Activated CD4-positive, alpha-beta T cell treated with anti-CD3 and anti-CD28 coated beads, Interleukin-2, amount 50 U/mL, for 1 hour (primary cell): ENCODE measurements around the gene PDS5B.

Source experiments
- DNase-seq: peaks from one replicate; pipeline ENCODE4 v3.0.0-alpha.2; 2020

The PDS5B gene

DNA sequence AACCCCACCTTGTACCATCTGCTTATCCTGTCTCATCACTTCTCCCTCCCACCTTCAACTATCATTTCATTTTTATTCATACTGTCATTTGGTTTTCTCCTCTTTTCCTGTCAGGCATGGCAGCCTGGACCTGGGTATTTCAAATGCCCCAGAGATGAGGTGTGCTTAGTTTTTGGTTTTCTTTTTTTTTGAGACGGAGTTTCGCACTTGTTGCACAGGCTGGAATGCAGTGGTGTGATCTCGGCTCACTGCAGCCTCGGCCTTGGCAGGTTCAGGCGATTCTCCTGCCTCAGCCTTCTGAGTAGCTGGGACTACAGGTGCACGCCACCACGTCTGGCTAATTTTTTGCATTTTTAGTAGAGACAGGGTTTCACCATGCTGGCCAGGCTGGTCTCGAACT lies 5.8 kb downstream of the PDS5B start:
- no peak for DNase-seq

DNA sequence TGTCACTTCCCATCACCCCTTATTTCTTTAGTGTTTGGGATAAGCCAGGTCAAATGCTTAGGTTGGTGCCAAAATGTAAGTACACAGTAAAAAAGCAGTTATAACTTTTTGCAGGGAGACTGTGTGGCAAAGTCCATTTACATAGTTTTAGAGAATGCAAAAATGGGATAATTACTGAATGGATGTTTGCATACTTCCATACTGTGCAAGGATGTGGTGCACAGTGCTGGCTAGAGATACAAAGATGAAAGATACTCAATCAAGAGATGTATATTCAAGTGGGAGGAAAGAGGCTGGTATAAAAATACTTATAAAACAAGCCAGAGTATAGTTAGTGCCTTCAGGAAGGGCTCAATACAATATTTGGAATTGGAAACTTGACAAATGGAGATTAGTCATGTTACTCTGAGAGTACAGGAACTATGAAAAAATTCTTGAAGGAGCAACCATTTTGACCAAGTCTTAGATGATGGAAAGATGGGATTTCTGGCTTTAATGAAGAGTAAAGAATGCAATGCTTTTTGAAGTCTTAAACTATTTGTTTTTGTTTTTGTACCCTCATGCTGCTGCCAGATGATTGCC lies 8.0 kb downstream of the PDS5B start:
- no peak for DNase-seq

DNA sequence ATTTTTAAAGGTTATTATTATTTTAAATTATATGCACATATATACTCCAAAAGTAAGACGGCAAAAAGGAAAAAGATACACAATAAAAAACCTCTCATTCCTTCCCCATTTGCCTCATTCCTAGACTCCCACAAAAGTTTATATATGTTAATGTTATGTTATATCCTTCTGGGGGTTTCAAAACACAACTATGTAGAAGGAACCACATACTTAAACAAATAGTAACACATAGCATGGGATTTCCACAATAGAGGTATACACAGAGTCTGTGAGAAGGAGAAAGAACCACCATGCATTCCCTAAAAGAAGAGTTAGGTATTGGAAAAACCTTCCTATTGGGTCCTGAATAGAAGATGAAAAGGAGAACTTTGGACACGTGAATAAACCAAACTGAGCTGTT lies 9.1 kb downstream of the PDS5B start:
- no peak for DNase-seq

DNA sequence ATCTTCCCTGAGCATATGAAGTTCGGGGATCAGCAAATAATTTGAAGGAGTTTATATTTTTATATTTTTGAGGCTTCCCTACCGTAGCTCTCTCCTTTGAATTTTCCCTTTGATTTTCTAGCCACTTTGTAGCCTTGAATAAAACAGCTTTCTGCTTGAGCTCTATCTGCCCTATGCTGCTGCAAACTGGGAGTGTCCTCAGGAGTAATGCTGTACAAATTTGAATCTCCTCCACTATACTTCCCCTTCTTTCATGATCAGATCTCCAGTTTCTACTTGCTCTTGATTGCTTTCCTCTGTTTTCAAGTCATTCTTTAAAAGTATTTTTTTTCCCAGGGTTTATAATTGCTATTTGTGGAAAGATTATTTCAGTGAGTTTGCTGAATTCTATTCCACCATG lies 14.6 kb downstream of the PDS5B start:
- DNase-seq: no peak

DNA sequence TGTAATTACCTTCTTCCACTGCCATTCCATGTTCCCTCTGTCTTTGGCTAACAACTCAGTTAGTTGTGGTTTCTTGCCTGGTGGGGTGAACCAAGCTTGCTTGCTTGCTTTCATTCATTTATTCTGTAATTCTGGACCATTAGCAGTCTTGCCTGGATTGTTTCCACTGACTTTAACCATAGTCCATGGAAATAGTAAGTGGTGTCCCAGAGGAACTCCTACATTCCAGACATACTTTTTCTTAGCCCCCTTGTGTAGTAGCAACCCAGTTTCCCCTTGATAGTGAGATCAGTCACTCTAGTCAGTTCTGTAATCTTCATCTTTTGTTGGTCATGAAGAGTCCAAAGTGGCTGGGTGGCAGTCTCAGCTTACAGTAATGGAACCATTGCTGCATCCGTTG lies 23.2 kb downstream of the PDS5B start:
- no peak for DNase-seq

DNA sequence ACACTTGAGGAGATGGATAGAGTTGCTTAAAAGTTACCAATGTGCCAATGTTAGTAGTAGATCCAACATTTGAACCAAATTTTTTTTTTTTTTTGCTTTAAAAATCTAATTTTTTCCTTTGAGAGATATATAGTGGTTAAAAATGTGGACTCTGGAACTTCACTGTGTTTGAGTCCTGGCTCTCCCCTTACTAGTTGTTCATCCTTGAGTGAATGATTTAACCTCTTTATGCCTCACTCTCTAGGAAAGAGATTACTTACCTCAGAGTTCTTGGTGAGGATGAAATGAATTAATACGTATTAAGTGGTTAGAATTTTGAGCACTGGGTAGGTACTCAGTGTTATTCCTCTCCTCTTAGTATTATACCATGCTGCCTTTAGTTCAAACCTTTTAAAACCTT lies 24.3 kb downstream of the PDS5B start:
- no peak for DNase-seq

DNA sequence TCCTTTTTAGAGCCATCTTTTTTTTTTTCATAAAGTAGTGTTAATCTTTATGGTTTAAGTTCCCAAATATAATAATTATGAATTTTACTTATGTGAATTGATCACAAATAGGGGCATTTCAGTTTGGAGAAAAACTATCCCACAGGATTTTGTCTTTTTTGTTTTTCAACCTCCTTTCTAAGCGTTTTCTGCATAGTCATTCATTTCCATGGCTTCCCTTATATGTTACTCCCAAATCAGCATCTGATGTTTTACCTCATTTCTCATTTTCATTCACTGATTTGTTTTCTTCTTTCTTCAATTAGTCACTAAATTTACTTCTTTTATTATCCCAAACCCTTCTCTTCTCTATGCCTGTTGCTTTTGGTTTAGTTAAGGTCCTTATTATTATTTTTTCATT lies 24.7 kb downstream of the PDS5B start:
- no peak for DNase-seq

DNA sequence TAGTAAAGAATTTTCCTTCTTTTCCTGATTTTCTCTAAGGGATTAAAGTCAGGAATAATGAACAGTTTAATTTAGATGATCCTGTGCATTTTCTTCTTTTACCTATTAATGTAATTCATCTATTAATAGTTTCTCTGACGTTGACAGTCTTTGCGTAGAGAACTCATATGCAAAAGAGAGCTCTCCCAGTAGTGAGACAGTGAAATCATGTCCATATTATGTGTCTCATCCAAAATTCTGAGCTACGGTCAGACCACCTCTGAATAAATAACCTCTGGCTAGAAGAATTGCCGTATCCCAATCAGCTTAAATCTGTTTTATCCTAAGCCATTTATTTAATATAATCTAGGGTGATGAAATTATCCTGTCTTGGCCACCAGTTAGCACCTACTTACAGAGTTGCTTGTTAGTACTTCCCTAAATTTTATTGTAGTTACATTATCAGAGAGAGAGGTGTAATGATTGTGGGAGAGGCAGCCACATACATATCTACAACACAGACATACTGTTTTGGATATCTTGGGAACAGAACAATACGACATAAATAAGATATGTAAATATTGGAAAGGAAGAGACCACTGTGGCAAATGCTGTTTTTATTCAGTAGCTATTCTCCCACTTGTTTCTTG lies 30.7 kb downstream of the PDS5B start:
- DNase-seq: no peak

DNA sequence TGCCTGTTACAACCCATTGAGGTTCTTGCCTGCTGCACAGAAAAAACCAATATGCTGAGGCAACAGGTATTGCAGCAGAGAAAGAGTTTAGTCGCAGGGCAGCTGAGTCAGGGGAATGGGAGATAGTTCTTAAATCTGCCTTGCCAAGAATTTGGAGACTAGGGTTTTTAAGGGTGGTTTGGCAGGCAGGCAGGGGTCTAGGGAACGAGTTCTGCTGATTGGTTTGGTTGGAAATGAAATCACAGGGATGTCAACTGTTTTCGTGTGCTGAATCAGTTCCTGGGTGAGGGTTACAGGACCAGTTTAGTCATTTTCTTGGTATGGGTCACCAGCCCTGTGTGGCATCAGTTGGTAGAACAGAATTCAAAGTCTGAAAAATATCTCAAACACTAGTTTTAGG lies 36.6 kb downstream of the PDS5B start:
- no peak for DNase-seq

DNA sequence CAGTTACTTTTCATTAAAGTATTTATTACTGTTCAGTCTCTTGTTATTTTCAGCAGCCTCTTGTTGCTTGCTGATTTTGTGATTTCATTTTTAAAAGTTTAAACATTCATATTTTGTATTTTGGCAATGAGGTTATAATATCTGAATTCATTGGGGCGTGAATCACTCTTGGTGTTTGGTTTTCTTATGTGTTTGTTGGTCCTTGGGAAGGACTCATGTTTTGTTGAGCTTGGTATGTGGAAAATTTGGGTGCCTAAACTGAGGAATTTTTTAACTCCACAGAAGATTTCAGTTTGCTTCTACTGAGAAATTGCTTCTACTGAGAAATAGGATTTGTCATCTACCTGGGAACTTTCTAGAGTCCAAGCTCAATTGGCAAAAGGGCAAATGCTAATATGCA lies 38.2 kb downstream of the PDS5B start:
- DNase-seq: no peak

DNA sequence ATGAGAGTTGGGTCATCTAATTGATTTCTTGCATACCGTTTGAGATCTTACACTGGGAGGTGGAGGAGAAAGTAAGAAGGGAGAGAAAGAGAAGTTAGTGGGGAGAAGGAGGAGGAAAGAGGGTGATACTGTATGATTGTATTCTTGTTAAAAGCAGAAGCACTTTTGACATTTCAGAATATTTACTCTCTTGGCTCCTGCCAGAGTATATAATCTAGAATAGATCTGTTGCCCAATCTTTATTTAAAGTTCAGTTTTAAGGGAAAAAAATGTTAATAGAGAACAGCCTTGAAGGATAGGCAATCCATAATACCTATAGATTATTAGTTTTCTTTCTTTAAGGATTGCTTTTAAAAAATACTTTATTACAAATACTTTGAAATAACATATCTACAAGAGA lies 41.5 kb downstream of the PDS5B start:
- DNase-seq: no peak

DNA sequence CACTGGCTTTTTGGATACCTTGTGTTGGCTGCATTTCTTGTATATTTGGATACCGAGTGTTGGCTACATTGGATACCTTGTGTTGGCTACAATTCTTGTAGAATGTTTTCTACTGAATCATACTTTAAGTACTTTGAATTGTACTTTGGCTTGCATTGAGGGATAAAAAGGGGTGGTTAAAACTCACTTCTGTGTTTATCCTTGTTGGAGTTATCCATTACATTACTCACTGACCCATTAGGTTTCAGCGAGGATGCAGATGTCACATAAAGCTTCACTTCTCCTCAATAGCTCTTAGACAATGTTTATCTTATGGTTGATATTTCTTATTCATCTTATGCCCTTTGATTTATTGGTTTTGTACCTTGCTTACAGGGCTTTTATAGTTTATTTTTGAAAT lies 43.1 kb downstream of the PDS5B start:
- no peak for DNase-seq

DNA sequence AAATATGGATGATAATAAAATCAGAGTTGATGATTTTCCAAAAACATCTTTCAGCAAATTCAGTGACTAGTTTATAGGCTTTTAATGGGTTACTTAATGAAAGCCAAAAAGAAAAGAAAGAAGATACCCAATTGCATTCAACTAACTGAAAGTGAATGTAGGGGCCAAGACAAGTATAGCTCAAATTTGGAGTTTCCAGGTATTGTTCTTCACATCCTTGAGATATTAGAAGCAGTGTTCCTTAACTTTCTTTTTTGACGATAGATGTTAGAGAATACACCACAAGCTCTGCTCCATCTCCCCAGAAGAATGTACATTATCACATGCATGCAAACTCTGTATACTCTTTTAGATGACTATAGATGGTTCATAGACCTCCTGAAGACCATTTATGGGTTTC lies 43.6 kb downstream of the PDS5B start:
- no peak for DNase-seq

DNA sequence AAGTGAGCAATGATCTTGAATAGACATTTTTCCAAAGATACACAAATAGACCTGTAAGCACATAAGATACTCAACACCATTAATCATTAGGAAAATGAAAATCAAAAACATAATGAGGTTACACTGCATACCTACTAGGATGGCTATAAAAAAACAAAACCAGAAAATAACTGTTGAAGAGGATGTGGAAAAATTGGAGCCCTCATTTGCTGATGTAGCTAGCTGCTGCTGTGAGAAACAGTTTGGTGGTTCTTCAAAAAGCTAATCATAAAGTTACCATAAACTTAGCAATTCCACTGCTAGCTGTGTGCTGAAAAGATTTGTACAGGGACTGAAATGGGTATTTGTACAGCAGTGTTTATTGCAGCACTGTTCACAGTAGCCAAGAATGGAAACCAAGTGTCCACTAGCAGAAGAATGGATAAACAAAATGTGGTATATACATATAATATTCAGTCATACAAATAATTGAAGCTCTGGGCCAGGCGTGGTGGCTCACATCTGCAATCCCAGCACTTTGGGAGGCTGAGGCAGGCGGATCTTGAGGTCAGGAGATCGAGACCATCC lies 46.2 kb downstream of the PDS5B start:
- DNase-seq: no peak

DNA sequence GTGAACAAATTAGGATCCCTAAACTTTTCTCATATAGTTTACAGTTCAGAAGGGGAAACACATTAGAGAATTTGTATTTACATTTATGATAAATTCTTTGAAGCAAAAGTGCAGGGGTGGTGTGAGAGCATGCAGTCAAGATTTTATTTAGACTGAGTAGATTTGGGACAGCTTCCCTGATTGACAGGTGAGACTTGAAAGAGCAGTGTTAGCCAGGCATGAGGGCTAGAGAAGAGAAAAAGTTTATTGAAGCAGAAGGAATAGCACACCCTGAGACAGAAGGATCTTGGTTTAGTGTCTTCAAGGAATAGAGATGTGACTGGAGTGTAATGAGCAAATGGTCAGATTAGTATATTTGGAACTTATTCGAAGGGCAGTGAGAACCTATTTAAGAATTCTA lies 50.5 kb downstream of the PDS5B start:
- DNase-seq: no peak

DNA sequence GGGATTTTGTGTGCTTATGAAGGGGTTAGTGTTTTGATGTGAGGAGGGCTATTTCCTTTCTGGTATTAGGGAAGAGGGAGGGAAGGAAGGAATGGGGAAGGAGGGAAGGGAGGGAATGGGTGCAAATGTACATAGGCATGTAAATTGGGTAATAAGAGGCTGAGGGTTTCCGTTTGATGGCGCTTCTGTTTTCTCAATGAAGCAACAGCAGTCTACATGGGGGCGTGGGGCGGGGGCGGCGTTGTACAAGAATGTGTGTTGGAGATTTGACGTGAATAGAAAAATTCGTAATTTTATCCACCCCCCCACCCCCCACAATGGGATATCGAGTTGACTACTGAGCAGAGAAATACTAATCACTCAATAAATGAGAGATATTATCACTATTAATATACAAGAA lies 52.5 kb downstream of the PDS5B start:
- no peak for DNase-seq

DNA sequence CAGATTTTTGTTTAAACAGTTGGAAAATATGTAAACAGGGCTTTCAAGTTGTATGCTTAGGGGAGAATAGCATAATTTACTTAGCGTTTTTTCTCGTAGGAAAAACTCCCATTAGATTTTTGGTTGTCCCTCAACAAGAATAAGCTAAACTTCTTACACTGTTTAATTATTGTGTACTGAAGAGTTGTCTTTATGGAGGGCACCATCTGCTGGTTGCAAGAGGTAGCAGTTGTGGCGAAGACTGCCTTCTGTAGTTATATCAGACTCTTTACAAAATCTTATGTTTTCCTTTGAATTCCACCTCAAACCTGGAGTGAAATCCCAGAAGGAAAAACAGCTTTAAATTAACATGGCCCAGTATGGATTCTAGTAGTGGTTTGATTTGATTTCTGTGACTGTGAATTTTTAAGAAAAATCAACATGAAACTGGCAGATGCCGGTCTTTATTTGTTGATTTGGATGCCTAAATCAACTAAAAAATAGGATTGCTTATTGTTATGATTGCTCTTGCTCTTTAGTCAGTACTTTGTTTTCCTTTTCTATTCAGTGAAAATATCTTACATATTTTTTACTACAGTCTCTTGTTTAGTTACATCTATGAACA lies 53.4 kb downstream of the PDS5B start:
- peak; percentile 46 for DNase-seq

DNA sequence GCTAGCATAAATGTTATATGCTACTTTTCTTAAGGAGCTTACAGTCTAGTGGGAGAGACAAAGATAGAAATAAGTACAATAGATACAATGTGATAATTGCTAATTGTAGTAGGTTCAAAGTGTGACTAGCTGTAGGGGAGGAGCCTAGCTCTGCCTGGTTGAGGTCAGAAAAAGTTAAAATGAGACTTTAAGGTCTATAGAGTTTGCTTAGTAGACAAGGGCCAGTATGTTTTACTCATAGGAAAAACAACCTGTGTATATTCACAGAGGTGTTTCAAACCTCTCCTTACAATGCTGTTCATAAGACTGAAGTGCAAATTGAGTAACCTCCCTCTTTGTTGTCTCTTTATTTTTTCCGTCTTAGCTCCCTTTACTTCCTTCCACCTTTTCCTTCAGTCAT lies 56.1 kb downstream of the PDS5B start:
- no peak for DNase-seq

DNA sequence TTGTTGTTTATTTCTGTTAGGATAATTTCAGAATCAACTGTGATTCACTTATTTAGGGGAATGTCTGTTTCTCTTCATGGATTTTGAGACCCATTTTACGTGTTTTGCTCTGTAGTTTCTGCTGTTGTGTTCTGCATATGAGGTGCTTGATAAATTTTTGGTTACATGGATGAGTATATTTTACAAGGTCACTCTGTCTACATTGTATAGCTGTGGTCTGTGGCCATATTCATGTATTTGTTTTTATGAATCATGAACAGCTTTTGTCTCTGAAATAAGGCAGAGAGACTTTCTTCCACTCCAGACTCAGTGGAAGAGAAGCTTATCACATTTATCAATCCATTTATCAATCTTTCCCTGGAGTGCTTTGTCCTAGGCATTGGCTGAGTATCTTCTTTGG lies 56.6 kb downstream of the PDS5B start:
- DNase-seq: no peak

DNA sequence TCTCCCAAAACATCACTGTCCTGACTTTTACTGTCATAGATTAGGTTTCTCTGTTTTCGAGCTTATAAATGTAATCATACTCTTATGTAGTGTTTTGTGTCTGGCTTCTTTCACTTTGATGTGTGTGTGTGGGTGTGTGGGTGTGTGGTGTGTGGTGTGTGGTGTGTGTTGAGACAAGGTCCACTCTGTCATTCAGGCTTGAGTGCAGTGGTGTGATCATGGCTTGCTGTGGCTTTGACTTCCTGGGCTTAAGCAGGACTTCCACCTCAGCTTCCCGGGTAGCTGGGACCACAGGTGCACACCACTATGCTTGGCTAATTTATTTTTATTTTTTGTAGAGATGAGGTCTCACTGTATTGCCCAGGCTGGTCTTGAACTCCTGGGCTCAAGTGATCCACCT lies 59.6 kb downstream of the PDS5B start:
- no peak for DNase-seq

DNA sequence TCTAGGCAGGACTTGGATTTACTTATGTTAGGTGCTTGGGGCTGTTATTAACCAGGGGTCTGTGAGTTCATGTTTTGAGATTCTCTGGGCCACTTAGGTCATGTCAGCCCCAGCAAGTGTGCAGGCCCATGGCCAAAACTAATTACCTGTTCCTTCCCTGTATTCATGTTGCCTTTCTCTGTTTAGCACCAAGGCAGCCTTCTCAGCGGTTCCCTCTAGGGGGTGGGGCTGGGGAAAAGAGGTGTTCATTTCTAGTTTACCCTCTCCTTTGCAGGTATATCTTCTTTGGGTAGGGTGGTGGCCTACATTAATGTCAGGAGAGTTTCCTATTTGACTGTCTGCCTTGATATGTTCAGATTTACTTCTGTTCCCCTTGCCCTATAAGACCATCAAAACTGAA lies 61.7 kb downstream of the PDS5B start:
- no peak for DNase-seq

DNA sequence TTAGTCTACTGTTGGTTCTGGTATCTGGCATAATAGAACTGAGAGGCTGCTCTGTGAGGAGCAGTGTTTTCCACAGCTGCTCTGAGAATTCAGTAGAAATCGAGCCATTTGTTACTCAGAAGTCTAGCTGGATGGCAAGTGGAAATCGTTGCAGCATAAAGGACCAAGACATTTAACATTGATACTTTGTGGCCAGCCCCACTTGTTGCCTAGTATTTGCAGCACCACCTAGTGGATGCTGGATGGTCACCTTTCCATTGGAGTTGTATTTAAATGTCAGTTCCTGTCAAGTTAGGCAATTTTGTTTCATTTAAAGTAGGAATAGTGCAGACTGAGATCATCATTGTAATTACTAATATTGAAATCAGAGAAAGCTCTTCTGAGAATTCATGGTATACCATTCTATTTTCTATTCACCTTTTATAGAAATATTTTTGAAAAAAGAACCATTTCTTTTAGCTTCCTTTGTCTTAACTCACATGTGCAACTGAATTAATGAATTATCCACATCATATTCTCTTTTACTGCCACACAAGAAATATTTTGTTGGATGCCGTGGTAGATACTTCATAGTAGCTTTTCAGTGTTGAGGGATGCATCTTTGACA lies 64.6 kb downstream of the PDS5B start:
- peak; percentile 48 for DNase-seq

DNA sequence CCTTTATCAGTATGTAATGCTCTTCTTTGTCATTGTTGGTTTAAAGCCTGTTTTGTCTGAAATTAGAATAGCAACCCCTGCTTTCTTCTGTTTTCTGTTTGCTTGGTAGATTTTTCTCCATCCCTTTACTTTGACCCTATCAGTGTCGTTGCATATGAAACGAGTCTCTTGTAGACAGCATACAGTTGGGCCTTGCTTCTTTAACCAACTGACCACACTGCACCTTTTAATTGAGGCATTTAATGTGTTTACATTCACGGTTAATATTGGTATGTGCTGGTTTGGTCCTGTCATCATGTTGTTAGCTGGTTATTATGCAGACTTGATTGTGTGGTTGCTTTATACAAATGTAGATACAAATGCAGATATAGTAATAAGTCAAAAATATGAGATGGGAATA lies 71.1 kb downstream of the PDS5B start:
- DNase-seq: no peak

DNA sequence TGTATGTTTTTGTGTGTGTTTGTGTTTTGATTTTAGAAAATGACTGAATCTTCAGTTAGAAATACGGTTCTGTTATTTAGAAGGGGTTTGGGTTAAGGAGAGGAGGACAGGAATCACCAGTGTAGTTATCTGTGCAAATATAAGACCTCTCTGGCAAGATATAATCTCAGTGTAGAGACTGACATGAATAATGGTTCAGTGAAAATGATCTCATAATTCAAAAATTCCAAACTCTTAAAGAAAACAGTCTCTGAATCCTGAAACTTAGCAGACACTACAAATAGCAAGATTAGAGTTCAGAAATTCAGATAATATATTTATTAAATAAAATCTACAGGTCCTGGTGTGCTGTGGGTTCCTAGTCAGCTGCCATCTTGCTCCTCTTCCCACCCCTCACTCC lies 73.5 kb downstream of the PDS5B start:
- no peak for DNase-seq
